Neural crest cell (in vitro differentiated cells): ENCODE data around the gene WDR12. TPM values are rescaled to one million over a fixed set of nuclear protein-coding genes. Genes with fewer than 3 reads are reported as not detected.

ENCODE experiments used
- DNase-seq: peaks from one replicate; pipeline ENCODE4 v3.0.0; 2021; ENCODE audit warnings: low read depth, mixed read lengths, low spot score
- H3K27ac Mint-ChIP-seq: one replicate; pipeline ENCODE4 v1.8.0; 2021; ENCODE audit warnings: mild to moderate bottlenecking, mixed read lengths; ENCODE audit not compliant: unreplicated experiment
- H3K27me3 Mint-ChIP-seq: 2 replicates; pipeline ENCODE4 v1.8.0; 2021; ENCODE audit warnings: low read depth, mild to moderate bottlenecking, mixed read lengths
- H3K36me3 Mint-ChIP-seq: 2 replicates; pipeline ENCODE4 v1.8.0; 2021; ENCODE audit warnings: low read depth, mild to moderate bottlenecking, mixed read lengths
- H3K4me1 Mint-ChIP-seq: 2 replicates; pipeline ENCODE4 v1.8.0; 2021; ENCODE audit warnings: mixed read lengths
- H3K4me3 Mint-ChIP-seq: one replicate; pipeline ENCODE4 v1.8.0; 2021; ENCODE audit warnings: mild to moderate bottlenecking, mixed read lengths
- H3K9me3 Mint-ChIP-seq: 2 replicates; pipeline ENCODE4 v1.8.0; 2021; ENCODE audit warnings: mixed read lengths
- CTCF ChIP-seq: fragments of 200-600 bp; sonication (generic); conservative IDR thresholded peaks from 2 replicates; pipeline ENCODE4 v1.5.0; 2021; ENCODE audit warnings: antibody characterized with exemption, mild to moderate bottlenecking
- total RNA-seq: library from RNA; stranded (reverse); gene quantifications from 2 replicates; pipeline ENCODE4 v1.2.1, GENCODE V29; 2021

WDR12 gene
- total RNA-seq, 1 donor from 2014 or later = 71.1 TPM

- Mint-ChIP-seq H3K4me1 (peaks cover 4% of the 10 kb centered on the region), H3K27ac (peak overlapping the region; percentile 57), H3K36me3 (peaks cover 7% of the 10 kb centered on the region), H3K27me3 (no peaks in the 10 kb centered on the region), H3K4me3 (no peak overlapping the region), H3K9me3 (no peaks in the 10 kb centered on the region)
- DNase-seq = no peak
- no peak for TF ChIP-seq CTCF
Measured at GRCh38 chr2:202848813-202849212, 62.7 kb downstream of the WDR12 start.

- Mint-ChIP-seq H3K27ac (no peak overlapping the region), H3K9me3 (peaks cover 3% of the 10 kb centered on the region), H3K36me3 (peaks cover 13% of the 10 kb centered on the region), H3K27me3 (no peaks in the 10 kb centered on the region), H3K4me3 (no peak overlapping the region), H3K4me1 (peaks cover 4% of the 10 kb centered on the region)
- no peak for DNase-seq
- no peak for TF ChIP-seq CTCF
Measured at GRCh38 chr2:202847693-202848524, 63.6 kb downstream of the WDR12 start.

- H3K4me3 Mint-ChIP-seq = no peak overlapping the region
- no peaks in the 10 kb centered on the region for H3K27me3 Mint-ChIP-seq
- H3K36me3 Mint-ChIP-seq = peaks cover 19% of the 10 kb centered on the region
- TF ChIP-seq CTCF = no peak
- no peak for DNase-seq
- peaks cover 8% of the 10 kb centered on the region for H3K9me3 Mint-ChIP-seq
- H3K4me1 Mint-ChIP-seq = peaks cover 4% of the 10 kb centered on the region
- no peak overlapping the region for H3K27ac Mint-ChIP-seq
Measured at GRCh38 chr2:202844656-202845055, 66.8 kb downstream of the WDR12 start.

GRCh38 chr2:202842690-202843089 lies 68.8 kb downstream of the WDR12 start:
- H3K27me3 Mint-ChIP-seq = no peaks in the 10 kb centered on the region
- no peak for DNase-seq
- H3K27ac Mint-ChIP-seq = no peak overlapping the region
- peaks cover 4% of the 10 kb centered on the region for H3K4me1 Mint-ChIP-seq
- TF ChIP-seq CTCF = no peak
- no peak overlapping the region for H3K4me3 Mint-ChIP-seq
- peaks cover 19% of the 10 kb centered on the region for H3K36me3 Mint-ChIP-seq
- peaks cover 8% of the 10 kb centered on the region for H3K9me3 Mint-ChIP-seq

DNA sequence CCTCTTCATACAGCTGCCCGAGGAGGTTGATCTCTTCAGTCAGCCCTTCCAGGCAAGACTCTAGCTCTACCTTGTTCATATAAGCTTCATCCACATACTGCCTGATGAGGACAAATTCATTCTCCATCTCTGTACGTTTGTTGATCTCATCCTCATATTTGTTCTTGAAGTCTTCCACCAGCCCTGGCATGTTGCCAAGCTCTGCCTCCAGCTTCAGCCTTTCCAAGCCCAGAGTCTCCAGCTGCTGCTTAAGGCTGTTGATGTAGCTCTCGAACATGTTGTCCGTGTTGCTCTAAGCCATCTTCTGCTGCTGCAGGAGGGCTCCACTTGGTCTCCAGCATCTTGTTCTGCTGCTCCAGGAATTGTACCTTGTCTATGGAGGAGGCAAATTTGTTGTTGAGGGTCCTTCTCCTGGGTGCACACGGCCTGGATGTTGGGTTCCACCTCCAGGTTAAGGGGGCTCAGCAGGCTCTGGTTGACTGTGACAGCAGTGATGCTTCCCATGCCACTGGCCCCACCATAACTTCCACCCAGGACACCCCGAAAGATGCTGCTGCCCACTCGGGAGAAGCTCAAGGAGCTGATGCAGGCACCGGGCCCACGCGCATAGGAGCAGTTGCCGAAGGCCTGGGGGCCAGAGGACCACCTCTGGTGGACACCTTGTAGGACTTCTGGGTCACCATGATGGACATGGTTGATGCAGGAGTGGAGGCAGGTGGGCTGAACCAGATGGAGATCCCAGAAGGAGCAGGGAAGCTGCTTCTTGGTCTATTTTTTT lies 70.2 kb downstream of the WDR12 start:
- TF ChIP-seq CTCF = no peak
- Mint-ChIP-seq H3K9me3 (peaks cover 8% of the 10 kb centered on the region), H3K4me3 (no peak overlapping the region), H3K27me3 (no peaks in the 10 kb centered on the region), H3K36me3 (peaks cover 19% of the 10 kb centered on the region), H3K4me1 (peaks cover 3% of the 10 kb centered on the region), H3K27ac (no peak overlapping the region)
- no peak for DNase-seq
